Keratinocyte (primary cell): ENCODE measurements around the gene WEE2. TPM values are rescaled to one million over a fixed set of nuclear protein-coding genes. Genes with fewer than 3 reads are reported as not detected.

Experiments used
- DNase-seq: peaks from one replicate; pipeline ENCODE4 v3.0.0-alpha.2; 2011; ENCODE audit warnings: low read depth, missing footprints, low spot score
- FAIRE-seq: peaks from 2 replicates; lab custom pipeline; 2011; peaks lifted over from hg19 to GRCh38; lab: Jason Lieb, UNC
- H2AFZ ChIP-seq: 2 replicates; pipeline ENCODE4 v1.6.0; 2012; ENCODE audit warnings: low read length, control low read depth, inconsistent platforms; ENCODE audit not compliant: control insufficient read depth
- H3K27ac ChIP-seq: 2 replicates; pipeline ENCODE4 v1.5.1; 2011; ENCODE audit warnings: low read length; ENCODE audit not compliant: control insufficient read depth, insufficient read depth
- H3K27me3 ChIP-seq: 3 replicates; pipeline ENCODE4 v1.6.0; 2011; ENCODE audit warnings: low read length; ENCODE audit not compliant: control insufficient read depth, insufficient read depth; ENCODE audit errors: extremely low read depth
- H3K36me3 ChIP-seq, 2 experiments: 2 replicates in 1 of 2; 3 replicates in 1 of 2; pipeline ENCODE4 v1.5.1; 2011; ENCODE audit warnings: low read length in 2 of 2, mild to moderate bottlenecking in 1 of 2; ENCODE audit not compliant: control insufficient read depth in 2 of 2, insufficient read depth in 2 of 2; ENCODE audit errors: extremely low read depth in 1 of 2
- H3K4me1 ChIP-seq: 3 replicates; pipeline ENCODE4 v1.5.1; 2011; ENCODE audit warnings: low read length; ENCODE audit not compliant: control insufficient read depth, insufficient read depth; ENCODE audit errors: extremely low read depth
- H3K4me2 ChIP-seq: 3 replicates; pipeline ENCODE4 v1.6.0; 2011; ENCODE audit warnings: low read depth, low read length; ENCODE audit not compliant: control insufficient read depth, insufficient read depth; ENCODE audit errors: extremely low read depth
- H3K4me3 ChIP-seq, 3 experiments: fragments of 200-600 bp in 1 of 3; sonication (generic) in 1 of 3; 2 replicates in 2 of 3; 3 replicates in 1 of 3; pipeline ENCODE4 v1.5.1; 2011 to 2016; ENCODE audit warnings: low read length in 3 of 3, mild to moderate bottlenecking in 3 of 3, control low read depth in 2 of 3, inconsistent platforms in 1 of 3, low read depth in 1 of 3, mixed read lengths in 1 of 3, mixed run types in 1 of 3, moderate library complexity in 1 of 3; ENCODE audit not compliant: control insufficient read depth in 2 of 3, insufficient read depth in 2 of 3; ENCODE audit errors: extremely low read depth in 1 of 3
- H3K79me2 ChIP-seq: 2 replicates; pipeline ENCODE4 v1.6.0; 2012; ENCODE audit warnings: low read length; ENCODE audit not compliant: control insufficient read depth, insufficient read depth
- H3K9ac ChIP-seq: 3 replicates; pipeline ENCODE4 v1.6.0; 2011; ENCODE audit warnings: low read length; ENCODE audit not compliant: control insufficient read depth, insufficient read depth; ENCODE audit errors: extremely low read depth
- H3K9me1 ChIP-seq: 3 replicates; pipeline ENCODE4 v1.6.0; 2011; ENCODE audit warnings: low read length; ENCODE audit not compliant: control insufficient read depth, insufficient read depth; ENCODE audit errors: extremely low read depth
- H3K9me3 ChIP-seq: 2 replicates; pipeline ENCODE4 v1.5.1; 2012; ENCODE audit warnings: low read depth, low read length; ENCODE audit not compliant: control insufficient read depth
- H4K20me1 ChIP-seq: 3 replicates; pipeline ENCODE4 v1.6.0; 2011; ENCODE audit warnings: low read length; ENCODE audit not compliant: control insufficient read depth, insufficient read depth; ENCODE audit errors: extremely low read depth
- EZH2 ChIP-seq: IDR thresholded peaks from one replicate; pipeline ENCODE4 v1.6.1; 2012; ENCODE audit warnings: inconsistent platforms, mild to moderate bottlenecking, low read length, moderate library complexity
- dilution Hi-C: fragments of 300-500 bp; cut with MboI; formaldehyde crosslinking; loops from one replicate; pipeline ENCODE4 v1.7.0; 2020; ENCODE audit warnings: low sequenced_read_pairs; ENCODE audit not compliant: extremely low pct_ligation_motif_present
- polyA plus RNA-seq, 5 experiments: library from polyadenylated mRNA; depleted of rRNA in 3 of 5; stranded (reverse) in 3 of 5; stranded (forward) in 1 of 5; unstranded in 1 of 5; fragments of >200 nt; gene quantifications; 1 replicate in 1 of 5; 2 replicates in 3 of 5; 3 replicates in 1 of 5; pipeline versions ENCODE4 v1.2.1 to v1.2.3, GENCODE V29; 2011 to 2012; ENCODE audit warnings: missing spikeins in 2 of 5, low read depth in 1 of 5, low replicate concordance in 1 of 5
- TF ChIP-seq, protein P1 (sequence below), 3 experiments: IDR thresholded peaks in 1 of 3; conservative IDR thresholded peaks in 1 of 3; optimal IDR thresholded peaks in 1 of 3; 2 replicates in 2 of 3; 3 replicates in 1 of 3; pipeline versions ENCODE3 to v1.5.1; 2011; ENCODE audit warnings: low read length in 3 of 3, mild to moderate bottlenecking in 3 of 3, moderate library complexity in 2 of 3, control low read depth in 1 of 3, inconsistent platforms in 1 of 3; ENCODE audit not compliant: insufficient read depth in 2 of 3; ENCODE audit errors: extremely low read depth in 1 of 3

The WEE2 gene
- polyA plus RNA-seq, 1 donor (not counting 4 experiments of a cell fraction or from before 2014, with no cell fraction given): not detected

DNA sequence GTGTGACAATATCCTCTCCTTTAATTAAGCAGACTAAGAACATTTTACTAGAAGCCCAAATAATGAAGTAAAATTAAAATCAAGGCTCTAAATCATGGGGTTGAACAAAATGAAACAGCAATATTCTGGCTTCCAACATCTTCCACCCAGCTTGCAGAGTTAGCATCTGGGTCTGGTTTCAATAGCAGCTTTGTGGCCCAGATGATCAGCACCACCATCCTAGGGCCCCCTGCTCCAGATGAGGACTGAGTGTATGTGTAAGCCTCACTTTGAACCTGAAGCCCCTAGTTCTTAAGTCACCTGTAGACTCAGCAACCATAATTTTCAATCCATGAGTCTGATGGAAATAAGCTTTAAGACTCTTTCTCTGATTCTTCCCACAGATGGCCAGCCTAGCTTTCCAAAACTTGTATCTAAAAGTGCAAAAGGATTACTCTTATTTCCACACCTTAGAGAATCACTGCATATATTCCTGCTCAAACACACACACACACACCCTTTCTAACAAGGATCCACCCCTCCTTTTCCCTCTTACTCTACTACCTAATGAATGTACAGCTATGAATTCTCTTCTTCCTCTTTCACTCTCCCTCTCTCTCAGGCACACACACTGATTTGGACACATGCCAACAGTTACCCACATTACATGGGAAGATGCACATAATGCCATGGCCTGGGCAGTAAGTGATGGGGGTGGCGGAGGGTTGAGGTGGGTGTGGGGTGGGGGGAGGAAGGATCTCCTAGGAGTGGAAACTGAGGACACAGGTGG is 9.7 kb upstream of the WEE2 start:
- Histone ChIP-seq H3K4me1 (peaks cover 10% of the 10 kb centered on the region), H3K79me2 (no peaks in the 10 kb centered on the region), H3K36me3 (no peaks in the 10 kb centered on the region), H4K20me1 (no peaks in the 10 kb centered on the region), H3K9me3 (no peaks in the 10 kb centered on the region), H2AFZ (no peak overlapping the region), H3K4me3 (no peak overlapping the region), H3K9me1 (no peaks in the 10 kb centered on the region), H3K4me2 (no peak overlapping the region), H3K27ac (no peak overlapping the region), H3K9ac (no peak overlapping the region), H3K27me3 (no peaks in the 10 kb centered on the region)
- no peak for TF ChIP-seq EZH2
- TF ChIP-seq, protein P1, sequence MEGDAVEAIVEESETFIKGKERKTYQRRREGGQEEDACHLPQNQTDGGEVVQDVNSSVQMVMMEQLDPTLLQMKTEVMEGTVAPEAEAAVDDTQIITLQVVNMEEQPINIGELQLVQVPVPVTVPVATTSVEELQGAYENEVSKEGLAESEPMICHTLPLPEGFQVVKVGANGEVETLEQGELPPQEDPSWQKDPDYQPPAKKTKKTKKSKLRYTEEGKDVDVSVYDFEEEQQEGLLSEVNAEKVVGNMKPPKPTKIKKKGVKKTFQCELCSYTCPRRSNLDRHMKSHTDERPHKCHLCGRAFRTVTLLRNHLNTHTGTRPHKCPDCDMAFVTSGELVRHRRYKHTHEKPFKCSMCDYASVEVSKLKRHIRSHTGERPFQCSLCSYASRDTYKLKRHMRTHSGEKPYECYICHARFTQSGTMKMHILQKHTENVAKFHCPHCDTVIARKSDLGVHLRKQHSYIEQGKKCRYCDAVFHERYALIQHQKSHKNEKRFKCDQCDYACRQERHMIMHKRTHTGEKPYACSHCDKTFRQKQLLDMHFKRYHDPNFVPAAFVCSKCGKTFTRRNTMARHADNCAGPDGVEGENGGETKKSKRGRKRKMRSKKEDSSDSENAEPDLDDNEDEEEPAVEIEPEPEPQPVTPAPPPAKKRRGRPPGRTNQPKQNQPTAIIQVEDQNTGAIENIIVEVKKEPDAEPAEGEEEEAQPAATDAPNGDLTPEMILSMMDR (optimal IDR thresholded peaks at IDR 0.05 in 1 of 3, IDR thresholded peaks at IDR 0.05 in 1 of 3, conservative IDR thresholded peaks at IDR 0.05 in 1 of 3; ENCODE audit: extremely low read depth in 1 of 3, insufficient read depth in 2 of 3, low read length in 3 of 3): no peak
- no peak for FAIRE-seq
- dilution Hi-C loops: no loop called here
- no peak for DNase-seq

DNA sequence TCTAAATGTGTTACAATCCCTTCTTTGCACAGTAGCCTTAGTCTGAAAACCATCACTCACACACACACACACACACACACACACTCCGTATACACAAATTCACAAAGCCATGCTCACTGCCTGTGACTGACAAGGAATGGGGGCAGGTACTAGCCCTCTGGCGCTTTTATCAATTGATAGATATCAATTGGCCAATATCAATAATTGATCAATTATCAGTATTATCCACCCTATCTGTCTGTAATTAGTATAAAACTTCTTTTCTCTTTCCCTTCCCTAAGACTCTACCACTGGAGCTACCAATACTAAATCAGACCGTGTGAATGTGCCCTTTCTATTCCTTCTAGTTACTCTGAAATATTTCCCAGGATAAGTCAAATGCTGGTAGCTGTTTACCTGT is 8.3 kb upstream of the WEE2 start:
- no peak for DNase-seq
- Histone ChIP-seq H3K79me2 (no peaks in the 10 kb centered on the region), H3K36me3 (no peaks in the 10 kb centered on the region), H4K20me1 (no peaks in the 10 kb centered on the region), H3K9me3 (no peaks in the 10 kb centered on the region), H3K4me3 (no peak overlapping the region), H2AFZ (no peak overlapping the region), H3K4me1 (peaks cover 10% of the 10 kb centered on the region), H3K4me2 (no peak overlapping the region), H3K9me1 (no peaks in the 10 kb centered on the region), H3K27me3 (no peaks in the 10 kb centered on the region), H3K27ac (no peak overlapping the region), H3K9ac (no peak overlapping the region)
- dilution Hi-C loops: no loop called here
- FAIRE-seq: no peak
- TF ChIP-seq EZH2: no peak
- TF ChIP-seq, protein P1 (optimal IDR thresholded peaks at IDR 0.05 in 1 of 3, IDR thresholded peaks at IDR 0.05 in 1 of 3, conservative IDR thresholded peaks at IDR 0.05 in 1 of 3; ENCODE audit: extremely low read depth in 1 of 3, insufficient read depth in 2 of 3, low read length in 3 of 3): no peak
